ENCODE results near the gene TPX2.

TPX2 gene

GRCh38 chr20:31839782-31840487 lies 100.8 kb downstream of the TPX2 start:
- TF ChIP-seq TSHZ2 (CRISPR knock-in tag; IDR thresholded peaks at IDR 0.05) (no peak), ZNF70 (CRISPR knock-in tag; IDR thresholded peaks at IDR 0.05) (no peak), TOX (CRISPR knock-in tag; IDR thresholded peaks at IDR 0.05; ENCODE audit: borderline replicate concordance) (no peak), ZNF8 (CRISPR knock-in tag; IDR thresholded peaks at IDR 0.05) (no peak), ZFP30 (CRISPR knock-in tag; IDR thresholded peaks at IDR 0.05) (no peak), CSRNP3 (CRISPR knock-in tag; IDR thresholded peaks at IDR 0.05) (no peak), ESRRG (CRISPR knock-in tag; IDR thresholded peaks at IDR 0.05) (no peak)
- ATAC-seq = no peak

- no peak for ATAC-seq
- TF ChIP-seq ZNF565 (CRISPR knock-in tag; conservative IDR thresholded peaks at IDR 0.05; ENCODE audit: low read depth) = no peak
- no peak for TF ChIP-seq PATZ1 (CRISPR knock-in tag; IDR thresholded peaks at IDR 0.05; ENCODE audit: borderline replicate concordance)
- TF ChIP-seq ZFP30 (CRISPR knock-in tag; IDR thresholded peaks at IDR 0.05) = no peak
- no peak for TF ChIP-seq TSHZ2 (CRISPR knock-in tag; IDR thresholded peaks at IDR 0.05)
- TF ChIP-seq GLIS3 (CRISPR knock-in tag; IDR thresholded peaks at IDR 0.05) = no peak
- no peak for TF ChIP-seq ISL1 (CRISPR knock-in tag; IDR thresholded peaks at IDR 0.05)
- no peak for TF ChIP-seq ZNF8 (CRISPR knock-in tag; IDR thresholded peaks at IDR 0.05)
- no peak for TF ChIP-seq ARNTL (CRISPR knock-in tag; IDR thresholded peaks at IDR 0.05; ENCODE audit: borderline replicate concordance, low read depth)
- no peak for TF ChIP-seq ESRRG (CRISPR knock-in tag; IDR thresholded peaks at IDR 0.05)
- TF ChIP-seq RARB (CRISPR knock-in tag; IDR thresholded peaks at IDR 0.05) = no peak
- no peak for TF ChIP-seq OSR1 (CRISPR knock-in tag; IDR thresholded peaks at IDR 0.05)
- no peak for TF ChIP-seq CREB5 (CRISPR knock-in tag; IDR thresholded peaks at IDR 0.05; ENCODE audit: low read depth)
Observed at GRCh38 chr20:31840906-31841816, 102.1 kb downstream of the TPX2 start.

GRCh38 chr20:31841928-31842327 lies 102.8 kb downstream of the TPX2 start:
- ATAC-seq = peak; percentile 53
- TF ChIP-seq ZFP3 (CRISPR knock-in tag; IDR thresholded peaks at IDR 0.05) (no peak), OSR1 (CRISPR knock-in tag; IDR thresholded peaks at IDR 0.05) (no peak), BACH2 (CRISPR knock-in tag; IDR thresholded peaks at IDR 0.05; ENCODE audit: borderline replicate concordance) (no peak), TOX (CRISPR knock-in tag; IDR thresholded peaks at IDR 0.05; ENCODE audit: borderline replicate concordance) (no peak), SNAI2 (CRISPR knock-in tag; IDR thresholded peaks at IDR 0.05) (no peak), RARB (CRISPR knock-in tag; IDR thresholded peaks at IDR 0.05) (no peak), PPARA (CRISPR knock-in tag; IDR thresholded peaks at IDR 0.05; ENCODE audit: borderline replicate concordance) (no peak), ARNTL (CRISPR knock-in tag; IDR thresholded peaks at IDR 0.05; ENCODE audit: borderline replicate concordance, low read depth) (no peak), ZFP30 (CRISPR knock-in tag; IDR thresholded peaks at IDR 0.05) (no peak), ZNF70 (CRISPR knock-in tag; IDR thresholded peaks at IDR 0.05) (no peak), GLIS3 (CRISPR knock-in tag; IDR thresholded peaks at IDR 0.05) (no peak), CSDC2 (CRISPR knock-in tag; IDR thresholded peaks at IDR 0.05) (no peak), CSRNP3 (CRISPR knock-in tag; IDR thresholded peaks at IDR 0.05) (no peak), ISL1 (CRISPR knock-in tag; IDR thresholded peaks at IDR 0.05) (no peak)
